GM12892 (cell line): ENCODE measurements around the gene SNX13.

Source experiments
- POLR2A ChIP-seq: IDR thresholded peaks from 2 replicates; pipeline ENCODE4 v1.6.1; 2011; ENCODE audit warnings: low read depth, low read length, control low read depth
- POLR2AphosphoS5 ChIP-seq: IDR thresholded peaks from 2 replicates; pipeline ENCODE4 v1.6.1; 2011; ENCODE audit warnings: low read depth, low read length, control low read depth
- TAF1 ChIP-seq: IDR thresholded peaks from 2 replicates; pipeline ENCODE4 v1.6.1; 2011; ENCODE audit warnings: low read depth, mild to moderate bottlenecking, control low read depth, low read length, borderline replicate concordance

- no peak for TF ChIP-seq POLR2A
- TF ChIP-seq POLR2AphosphoS5, result no peak
- no peak for TF ChIP-seq TAF1
Observed at GRCh38 chr7:17774248-17774647, 166.0 kb downstream of the SNX13 start.
